Esophagus squamous epithelium (tissue), 4 donors: ENCODE data around the gene TMOD2.

Experiments used
- POLR2A ChIP-seq, 4 donors: fragments of 450-650 bp; IDR thresholded peaks; one replicate each; pipeline ENCODE4 v1.6.1; 2017; ENCODE audit warnings: antibody characterized with exemption in 4 of 4, mild to moderate bottlenecking in 4 of 4, moderate library complexity in 3 of 4
- TF ChIP-seq, protein P1 (sequence below), 6 experiments: fragments of 450-650 bp in 4 of 6; fragments of 200-600 bp in 2 of 6; sonication (generic) in 2 of 6; IDR thresholded peaks; one replicate each; pipeline ENCODE4 v1.5.1; 2016 to 2019; ENCODE audit warnings: antibody characterized with exemption in 6 of 6, mild to moderate bottlenecking in 4 of 6, moderate library complexity in 4 of 6

DNA sequence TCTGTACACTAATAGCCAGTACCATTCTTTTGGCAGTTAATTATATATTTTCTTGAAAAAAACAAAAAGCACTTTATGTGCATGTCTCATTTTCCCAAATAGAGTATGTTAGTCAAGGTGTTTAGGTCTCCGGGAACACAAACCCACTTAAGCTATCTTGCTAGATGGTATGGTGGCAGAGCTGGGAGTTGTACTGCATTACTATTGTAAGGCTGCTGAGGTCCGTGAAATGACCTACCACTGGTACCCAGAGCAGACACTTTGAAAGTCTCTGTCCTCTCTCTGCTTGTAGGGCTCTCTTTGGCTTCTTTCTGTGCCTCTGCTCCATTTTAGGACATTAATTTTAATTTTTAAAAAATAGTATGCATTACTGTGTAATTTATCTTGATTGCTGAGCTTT, 86.9 kb downstream of the TMOD2 start:
- TF ChIP-seq, protein P1, sequence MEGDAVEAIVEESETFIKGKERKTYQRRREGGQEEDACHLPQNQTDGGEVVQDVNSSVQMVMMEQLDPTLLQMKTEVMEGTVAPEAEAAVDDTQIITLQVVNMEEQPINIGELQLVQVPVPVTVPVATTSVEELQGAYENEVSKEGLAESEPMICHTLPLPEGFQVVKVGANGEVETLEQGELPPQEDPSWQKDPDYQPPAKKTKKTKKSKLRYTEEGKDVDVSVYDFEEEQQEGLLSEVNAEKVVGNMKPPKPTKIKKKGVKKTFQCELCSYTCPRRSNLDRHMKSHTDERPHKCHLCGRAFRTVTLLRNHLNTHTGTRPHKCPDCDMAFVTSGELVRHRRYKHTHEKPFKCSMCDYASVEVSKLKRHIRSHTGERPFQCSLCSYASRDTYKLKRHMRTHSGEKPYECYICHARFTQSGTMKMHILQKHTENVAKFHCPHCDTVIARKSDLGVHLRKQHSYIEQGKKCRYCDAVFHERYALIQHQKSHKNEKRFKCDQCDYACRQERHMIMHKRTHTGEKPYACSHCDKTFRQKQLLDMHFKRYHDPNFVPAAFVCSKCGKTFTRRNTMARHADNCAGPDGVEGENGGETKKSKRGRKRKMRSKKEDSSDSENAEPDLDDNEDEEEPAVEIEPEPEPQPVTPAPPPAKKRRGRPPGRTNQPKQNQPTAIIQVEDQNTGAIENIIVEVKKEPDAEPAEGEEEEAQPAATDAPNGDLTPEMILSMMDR (IDR thresholded peaks at IDR 0.05) = no peak
- TF ChIP-seq POLR2A (IDR thresholded peaks at IDR 0.05) = no peak
